ENCODE results near the gene CACNA2D2. TPM values are rescaled to one million over a fixed set of nuclear protein-coding genes. Genes with fewer than 3 reads are reported as not detected.
A peak's percentile ranks its signal among the peaks of the same experiment; 100 is the strongest.
"Not testable (repeated sequence)": the region's sequence is repeated elsewhere in the genome, so short reads cannot be mapped to it uniquely, and the experiment has no call there.

CACNA2D2 gene
- polyA plus RNA-seq, 2 donors, result 0.28 to 0.31 TPM

GRCh38 chr3:50517721-50518206 lies 14.3 kb upstream of the CACNA2D2 start:
- H3K36me3 ChIP-seq (ENCODE audit: control insufficient read depth in 2 of 2, insufficient read depth in 2 of 2, low read length in 1 of 2), result no peaks in the 10 kb centered on the region
- WGBS, 2 donors, result 85% methylated on average over 4 of the region's 4 CpGs
- no peak overlapping the region for H3K4me3 ChIP-seq (ENCODE audit: low read depth in 1 of 2, low read length in 2 of 2)
- H3K4me1 ChIP-seq (ENCODE audit: control insufficient read depth in 2 of 2, insufficient read depth in 2 of 2, low read length in 1 of 2), result no peaks in the 10 kb centered on the region
- H3K27ac ChIP-seq (ENCODE audit: low read depth in 2 of 2, low read length in 1 of 2), result no peak overlapping the region
- no peaks in the 10 kb centered on the region for H3K27me3 ChIP-seq (ENCODE audit: control insufficient read depth in 1 of 2, insufficient read depth in 2 of 2, low read length in 2 of 2)
- no peaks in the 10 kb centered on the region for H3K9me3 ChIP-seq (ENCODE audit: control insufficient read depth in 2 of 2, insufficient read depth in 1 of 2, low read depth in 1 of 2, low read length in 1 of 2)

- Histone ChIP-seq H3K9me3 (ENCODE audit: control insufficient read depth in 2 of 2, insufficient read depth in 1 of 2, low read depth in 1 of 2, low read length in 1 of 2) (no peaks in the 10 kb centered on the region), H3K36me3 (ENCODE audit: control insufficient read depth in 2 of 2, insufficient read depth in 2 of 2, low read length in 1 of 2) (no peaks in the 10 kb centered on the region), H3K27me3 (ENCODE audit: control insufficient read depth in 1 of 2, insufficient read depth in 2 of 2, low read length in 2 of 2) (no peaks in the 10 kb centered on the region), H3K27ac (ENCODE audit: low read depth in 2 of 2, low read length in 1 of 2) (no peak overlapping the region), H3K4me3 (ENCODE audit: low read depth in 1 of 2, low read length in 2 of 2) (no peak overlapping the region), H3K4me1 (ENCODE audit: control insufficient read depth in 2 of 2, insufficient read depth in 2 of 2, low read length in 1 of 2) (no peaks in the 10 kb centered on the region)
- 75 to 80% methylated on average over 4 of the region's 4 CpGs for WGBS, 2 donors
Observed at GRCh38 chr3:50516440-50516871, 13.0 kb upstream of the CACNA2D2 start.

GRCh38 chr3:50515565-50516439 lies 12.4 kb upstream of the CACNA2D2 start:
- Histone ChIP-seq H3K9me3 (ENCODE audit: control insufficient read depth in 2 of 2, insufficient read depth in 1 of 2, low read depth in 1 of 2, low read length in 1 of 2) (no peaks in the 10 kb centered on the region), H3K27me3 (ENCODE audit: control insufficient read depth in 1 of 2, insufficient read depth in 2 of 2, low read length in 2 of 2) (no peaks in the 10 kb centered on the region), H3K4me1 (ENCODE audit: control insufficient read depth in 2 of 2, insufficient read depth in 2 of 2, low read length in 1 of 2) (no peaks in the 10 kb centered on the region), H3K27ac (ENCODE audit: low read depth in 2 of 2, low read length in 1 of 2) (peak overlapping the region in 1 of 2 donors; percentile 20), H3K4me3 (ENCODE audit: low read depth in 1 of 2, low read length in 2 of 2) (no peak overlapping the region), H3K36me3 (ENCODE audit: control insufficient read depth in 2 of 2, insufficient read depth in 2 of 2, low read length in 1 of 2) (no peaks in the 10 kb centered on the region)
- 33 to 41% methylated on average over 22 of the region's 22 CpGs for WGBS, 2 donors

- 88 to 89% methylated on average over 8 of the region's 8 CpGs for WGBS, 2 donors
Observed at GRCh38 chr3:50512908-50513307, 9.5 kb upstream of the CACNA2D2 start.

GRCh38 chr3:50512131-50512530 lies 8.7 kb upstream of the CACNA2D2 start:
- Histone ChIP-seq H3K27ac (ENCODE audit: low read depth in 2 of 2, low read length in 1 of 2) (no peak overlapping the region), H3K4me3 (ENCODE audit: low read depth in 1 of 2, low read length in 2 of 2) (no peak overlapping the region), H3K9me3 (ENCODE audit: control insufficient read depth in 2 of 2, insufficient read depth in 1 of 2, low read depth in 1 of 2, low read length in 1 of 2) (no peaks in the 10 kb centered on the region), H3K36me3 (ENCODE audit: control insufficient read depth in 2 of 2, insufficient read depth in 2 of 2, low read length in 1 of 2) (no peaks in the 10 kb centered on the region), H3K27me3 (ENCODE audit: control insufficient read depth in 1 of 2, insufficient read depth in 2 of 2, low read length in 2 of 2) (no peaks in the 10 kb centered on the region), H3K4me1 (ENCODE audit: control insufficient read depth in 2 of 2, insufficient read depth in 2 of 2, low read length in 1 of 2) (no peaks in the 10 kb centered on the region)
- WGBS, 2 donors, result 90 to 91% methylated on average over 3 of the region's 3 CpGs

More at GRCh38 chr3:50512908-50513307, 9.5 kb upstream of the CACNA2D2 start:
- H3K9me3 ChIP-seq (ENCODE audit: control insufficient read depth in 2 of 2, insufficient read depth in 1 of 2, low read depth in 1 of 2, low read length in 1 of 2); H3K27me3 ChIP-seq (ENCODE audit: control insufficient read depth in 1 of 2, insufficient read depth in 2 of 2, low read length in 2 of 2); H3K4me1 ChIP-seq (ENCODE audit: control insufficient read depth in 2 of 2, insufficient read depth in 2 of 2, low read length in 1 of 2); H3K36me3 ChIP-seq (ENCODE audit: control insufficient read depth in 2 of 2, insufficient read depth in 2 of 2, low read length in 1 of 2); H3K4me3 ChIP-seq (ENCODE audit: low read depth in 1 of 2, low read length in 2 of 2); H3K27ac ChIP-seq (ENCODE audit: low read depth in 2 of 2, low read length in 1 of 2): not testable (repeated sequence)

GRCh38 chr3:50510325-50510724 lies 6.9 kb upstream of the CACNA2D2 start:
- no peak overlapping the region for H3K4me3 ChIP-seq (ENCODE audit: low read depth in 1 of 2, low read length in 2 of 2)
- WGBS, 2 donors, result 75 to 77% methylated on average over 2 of the region's 2 CpGs
- H3K9me3 ChIP-seq (ENCODE audit: control insufficient read depth in 2 of 2, insufficient read depth in 1 of 2, low read depth in 1 of 2, low read length in 1 of 2), result no peaks in the 10 kb centered on the region
- no peaks in the 10 kb centered on the region for H3K27me3 ChIP-seq (ENCODE audit: control insufficient read depth in 1 of 2, insufficient read depth in 2 of 2, low read length in 2 of 2)
- H3K4me1 ChIP-seq (ENCODE audit: control insufficient read depth in 2 of 2, insufficient read depth in 2 of 2, low read length in 1 of 2), result no peaks in the 10 kb centered on the region
- no peak overlapping the region for H3K27ac ChIP-seq (ENCODE audit: low read depth in 2 of 2, low read length in 1 of 2)
- H3K36me3 ChIP-seq (ENCODE audit: control insufficient read depth in 2 of 2, insufficient read depth in 2 of 2, low read length in 1 of 2), result no peaks in the 10 kb centered on the region

GRCh38 chr3:50509715-50510114 lies 6.3 kb upstream of the CACNA2D2 start:
- H3K4me3 ChIP-seq (ENCODE audit: low read depth in 1 of 2, low read length in 2 of 2), result no peak overlapping the region
- no peak overlapping the region for H3K27ac ChIP-seq (ENCODE audit: low read depth in 2 of 2, low read length in 1 of 2)
- no peaks in the 10 kb centered on the region for H3K27me3 ChIP-seq (ENCODE audit: control insufficient read depth in 1 of 2, insufficient read depth in 2 of 2, low read length in 2 of 2)
- WGBS, 2 donors, result 79 to 83% methylated on average over 5 of the region's 5 CpGs
- no peaks in the 10 kb centered on the region for H3K9me3 ChIP-seq (ENCODE audit: control insufficient read depth in 2 of 2, insufficient read depth in 1 of 2, low read depth in 1 of 2, low read length in 1 of 2)
- H3K36me3 ChIP-seq (ENCODE audit: control insufficient read depth in 2 of 2, insufficient read depth in 2 of 2, low read length in 1 of 2), result no peaks in the 10 kb centered on the region
- no peaks in the 10 kb centered on the region for H3K4me1 ChIP-seq (ENCODE audit: control insufficient read depth in 2 of 2, insufficient read depth in 2 of 2, low read length in 1 of 2)

GRCh38 chr3:50508821-50509220 lies 5.4 kb upstream of the CACNA2D2 start:
- 57 to 79% methylated on average over 1 of the region's 1 CpG for WGBS, 2 donors
- Histone ChIP-seq H3K9me3 (ENCODE audit: control insufficient read depth in 2 of 2, insufficient read depth in 1 of 2, low read depth in 1 of 2, low read length in 1 of 2) (no peaks in the 10 kb centered on the region), H3K36me3 (ENCODE audit: control insufficient read depth in 2 of 2, insufficient read depth in 2 of 2, low read length in 1 of 2) (no peaks in the 10 kb centered on the region), H3K4me1 (ENCODE audit: control insufficient read depth in 2 of 2, insufficient read depth in 2 of 2, low read length in 1 of 2) (no peaks in the 10 kb centered on the region), H3K27me3 (ENCODE audit: control insufficient read depth in 1 of 2, insufficient read depth in 2 of 2, low read length in 2 of 2) (no peaks in the 10 kb centered on the region), H3K27ac (ENCODE audit: low read depth in 2 of 2, low read length in 1 of 2) (no peak overlapping the region), H3K4me3 (ENCODE audit: low read depth in 1 of 2, low read length in 2 of 2) (no peak overlapping the region)

- H3K4me3 ChIP-seq (ENCODE audit: low read depth in 1 of 2, low read length in 2 of 2), result no peak overlapping the region
- H3K27ac ChIP-seq (ENCODE audit: low read depth in 2 of 2, low read length in 1 of 2), result no peak overlapping the region
- H3K27me3 ChIP-seq (ENCODE audit: control insufficient read depth in 1 of 2, insufficient read depth in 2 of 2, low read length in 2 of 2), result peaks cover 0 to 6% of the 10 kb centered on the region in 2 donors
- H3K36me3 ChIP-seq (ENCODE audit: control insufficient read depth in 2 of 2, insufficient read depth in 2 of 2, low read length in 1 of 2), result no peaks in the 10 kb centered on the region
- peaks cover 2 to 6% of the 10 kb centered on the region in 2 donors for H3K4me1 ChIP-seq (ENCODE audit: control insufficient read depth in 2 of 2, insufficient read depth in 2 of 2, low read length in 1 of 2)
- H3K9me3 ChIP-seq (ENCODE audit: control insufficient read depth in 2 of 2, insufficient read depth in 1 of 2, low read depth in 1 of 2, low read length in 1 of 2), result no peaks in the 10 kb centered on the region
- WGBS, 2 donors, result 83% methylated on average over 4 of the region's 4 CpGs
Observed at GRCh38 chr3:50506169-50506568, 2.7 kb upstream of the CACNA2D2 start.

GRCh38 chr3:50504681-50505080 lies 1.2 kb upstream of the CACNA2D2 start:
- Histone ChIP-seq H3K4me1 (ENCODE audit: control insufficient read depth in 2 of 2, insufficient read depth in 2 of 2, low read length in 1 of 2) (peaks cover 2 to 6% of the 10 kb centered on the region in 2 donors), H3K4me3 (ENCODE audit: low read depth in 1 of 2, low read length in 2 of 2) (no peak overlapping the region), H3K27me3 (ENCODE audit: control insufficient read depth in 1 of 2, insufficient read depth in 2 of 2, low read length in 2 of 2) (peaks cover 0 to 6% of the 10 kb centered on the region in 2 donors), H3K36me3 (ENCODE audit: control insufficient read depth in 2 of 2, insufficient read depth in 2 of 2, low read length in 1 of 2) (no peaks in the 10 kb centered on the region), H3K27ac (ENCODE audit: low read depth in 2 of 2, low read length in 1 of 2) (no peak overlapping the region), H3K9me3 (ENCODE audit: control insufficient read depth in 2 of 2, insufficient read depth in 1 of 2, low read depth in 1 of 2, low read length in 1 of 2) (no peaks in the 10 kb centered on the region)
- WGBS, 2 donors, result 92 to 98% methylated on average over 2 of the region's 2 CpGs

Data from esophagus (tissue), 2 donors.